Thymus (tissue), 11 donors: Measurements from ENCODE around the gene PAFAH1B1. TPM values are rescaled to one million over a fixed set of nuclear protein-coding genes. Genes with fewer than 3 reads are reported as not detected.
"Not testable (repeated sequence)": the region's sequence is repeated elsewhere in the genome, so short reads cannot be mapped to it uniquely, and the experiment has no call there.

Source experiments
- DNase-seq, 9 donors: peaks; one replicate each; pipeline ENCODE4 v3.0.0-alpha.2; 2013; ENCODE audit warnings: low spot score in 9 of 9, low read depth in 6 of 9, missing footprints in 1 of 9
- H3K27ac ChIP-seq, 2 donors: one replicate each; pipeline ENCODE4 v1.5.1; 2013; ENCODE audit warnings: control low read depth in 1 of 2, low read depth in 1 of 2, low read length in 1 of 2, mild to moderate bottlenecking in 1 of 2, moderate library complexity in 1 of 2
- H3K27me3 ChIP-seq, 2 donors: one replicate each; pipeline ENCODE4 v1.5.1; 2013; ENCODE audit warnings: low read length in 1 of 2; ENCODE audit not compliant: control insufficient read depth in 2 of 2, insufficient read depth in 1 of 2
- H3K36me3 ChIP-seq, 2 donors: one replicate each; pipeline ENCODE4 v1.5.1; 2013; ENCODE audit warnings: low read length in 1 of 2, mild to moderate bottlenecking in 1 of 2, moderate library complexity in 1 of 2; ENCODE audit not compliant: control insufficient read depth in 2 of 2, insufficient read depth in 2 of 2
- H3K4me1 ChIP-seq, 2 donors: one replicate each; pipeline ENCODE4 v1.5.1; 2013; ENCODE audit warnings: low read length in 2 of 2; ENCODE audit not compliant: control insufficient read depth in 2 of 2, insufficient read depth in 2 of 2
- H3K4me3 ChIP-seq, 2 donors: one replicate each; pipeline ENCODE4 v1.5.1; 2013; ENCODE audit warnings: low read length in 2 of 2, control low read depth in 1 of 2, mild to moderate bottlenecking in 1 of 2
- H3K9me3 ChIP-seq, 2 donors: one replicate each; pipeline ENCODE4 v1.5.1; 2013; ENCODE audit warnings: low read length in 1 of 2, mild to moderate bottlenecking in 1 of 2; ENCODE audit not compliant: control insufficient read depth in 2 of 2, insufficient read depth in 1 of 2
- WGBS: extraction: QIAGEN DNeasy Blood & Tissue Kit; methylation state at CpG from one replicate; pipeline ENCODE4 v1.1.7; 2013; 5-methylcytosine and 5-hydroxymethylcytosine counted together
- polyA plus RNA-seq: library from polyadenylated mRNA; stranded (reverse); fragments of 200-250 nt; gene quantifications from one replicate; pipeline ENCODE4 v1.2.3, GENCODE V29; 2013
- total RNA-seq: library from RNA; stranded (reverse); fragments of 120-200 nt; gene quantifications from one replicate; pipeline ENCODE4 v1.2.4, GENCODE V29; 2013
- donor health status: healthy.

Gene PAFAH1B1
- total and polyA plus RNA-seq, 2 donors: 52.1 to 52.2 TPM

- WGBS: 97% methylated on average over 5 of the region's 5 CpGs
- Histone ChIP-seq H3K27me3 (no peaks in the 10 kb centered on the region), H3K4me3 (no peak overlapping the region), H3K36me3 (no peaks in the 10 kb centered on the region), H3K4me1 (peaks cover 3 to 5% of the 10 kb centered on the region in 2 donors), H3K9me3 (no peaks in the 10 kb centered on the region), H3K27ac (no peak overlapping the region)
- no peak for DNase-seq
Measured at GRCh38 chr17:2560658-2561057, 32.8 kb upstream of the PAFAH1B1 start.

- H3K36me3 ChIP-seq: no peaks in the 10 kb centered on the region
- 75% methylated on average over 8 of the region's 8 CpGs for WGBS
- H3K27ac ChIP-seq: peak overlapping the region in 1 of 2 donors; percentile 76
- H3K4me1 ChIP-seq: peaks cover 3 to 5% of the 10 kb centered on the region in 2 donors
- H3K4me3 ChIP-seq: no peak overlapping the region
- H3K27me3 ChIP-seq: no peaks in the 10 kb centered on the region
- DNase-seq: peak in 2 of 9 donors; percentile 15 to 35
- H3K9me3 ChIP-seq: no peaks in the 10 kb centered on the region
Measured at GRCh38 chr17:2562162-2562858, 31.1 kb upstream of the PAFAH1B1 start.

- Histone ChIP-seq H3K4me1 (peaks cover 3 to 5% of the 10 kb centered on the region in 2 donors), H3K27me3 (no peaks in the 10 kb centered on the region), H3K4me3 (no peak overlapping the region), H3K27ac (peak overlapping the region; percentile 69 to 79), H3K9me3 (no peaks in the 10 kb centered on the region), H3K36me3 (no peaks in the 10 kb centered on the region)
- 88% methylated on average over 7 of the region's 7 CpGs for WGBS
- peak in 1 of 9 donors; percentile 23 for DNase-seq
Measured at GRCh38 chr17:2563061-2563460, 30.4 kb upstream of the PAFAH1B1 start.

GRCh38 chr17:2563543-2563942 is 29.9 kb upstream of the PAFAH1B1 start:
- peak overlapping the region; percentile 69 to 79 for H3K27ac ChIP-seq
- no peak overlapping the region for H3K4me3 ChIP-seq
- 92% methylated on average over 6 of the region's 6 CpGs for WGBS
- DNase-seq: no peak
- H3K36me3 ChIP-seq: no peaks in the 10 kb centered on the region
- H3K9me3 ChIP-seq: no peaks in the 10 kb centered on the region
- H3K4me1 ChIP-seq: peaks cover 3 to 5% of the 10 kb centered on the region in 2 donors
- H3K27me3 ChIP-seq: no peaks in the 10 kb centered on the region

- Histone ChIP-seq H3K27me3 (no peaks in the 10 kb centered on the region), H3K4me3 (no peak overlapping the region), H3K27ac (no peak overlapping the region), H3K9me3 (no peaks in the 10 kb centered on the region), H3K36me3 (no peaks in the 10 kb centered on the region), H3K4me1 (peaks cover 3 to 5% of the 10 kb centered on the region in 2 donors)
- WGBS: 93% methylated on average over 5 of the region's 5 CpGs
- DNase-seq: no peak
Measured at GRCh38 chr17:2564877-2565276, 28.6 kb upstream of the PAFAH1B1 start.

GRCh38 chr17:2566056-2566455 is 27.4 kb upstream of the PAFAH1B1 start:
- H3K36me3 ChIP-seq: no peaks in the 10 kb centered on the region
- H3K9me3 ChIP-seq: no peaks in the 10 kb centered on the region
- 92% methylated on average over 3 of the region's 3 CpGs for WGBS
- H3K4me3 ChIP-seq: no peak overlapping the region
- no peak for DNase-seq
- peaks cover 3 to 5% of the 10 kb centered on the region in 2 donors for H3K4me1 ChIP-seq
- H3K27me3 ChIP-seq: no peaks in the 10 kb centered on the region
- H3K27ac ChIP-seq: no peak overlapping the region

- H3K4me3 ChIP-seq: no peak overlapping the region
- WGBS: 88% methylated on average over 4 of the region's 4 CpGs
Measured at GRCh38 chr17:2571523-2572303, 21.7 kb upstream of the PAFAH1B1 start.

GRCh38 chr17:2572304-2572609 is 21.2 kb upstream of the PAFAH1B1 start:
- H3K9me3 ChIP-seq, H3K27ac ChIP-seq, H3K4me1 ChIP-seq, DNase-seq, H3K4me3 ChIP-seq, H3K27me3 ChIP-seq, H3K36me3 ChIP-seq: not testable (repeated sequence)
- WGBS: 88% methylated on average over 7 of the region's 7 CpGs

More at GRCh38 chr17:2571523-2572303, 21.7 kb upstream of the PAFAH1B1 start:
- Histone ChIP-seq H3K4me1 (no peaks in the 10 kb centered on the region), H3K36me3 (no peaks in the 10 kb centered on the region), H3K27me3 (no peaks in the 10 kb centered on the region), H3K9me3 (no peaks in the 10 kb centered on the region), H3K27ac (no peak overlapping the region)
- no peak for DNase-seq

GRCh38 chr17:2580151-2580550 is 13.3 kb upstream of the PAFAH1B1 start:
- no peak for DNase-seq
- Histone ChIP-seq H3K27ac (no peak overlapping the region), H3K27me3 (no peaks in the 10 kb centered on the region), H3K9me3 (no peaks in the 10 kb centered on the region), H3K4me3 (no peak overlapping the region), H3K36me3 (no peaks in the 10 kb centered on the region), H3K4me1 (no peaks in the 10 kb centered on the region)
- WGBS: 96% methylated on average over 4 of the region's 4 CpGs
